Dermis microvascular lymphatic vessel endothelial cell (primary cell): ENCODE results near the gene IL10RA. TPM values are rescaled to one million over a fixed set of nuclear protein-coding genes. Genes with fewer than 3 reads are reported as not detected.
A peak's percentile ranks its signal among the peaks of the same experiment; 100 is the strongest.
"Not testable (repeated sequence)": the region's sequence is repeated elsewhere in the genome, so short reads cannot be mapped to it uniquely, and the experiment has no call there.

ENCODE experiments used
- DNase-seq, 2 donors: peaks; one replicate each; pipeline versions ENCODE4 v3.0.0 to v3.0.0-alpha.2; 2010; ENCODE audit warnings: low read depth in 2 of 2
- total RNA-seq: library from RNA; depleted of rRNA; stranded (reverse); fragments of >200 nt; gene quantifications from 2 replicates; pipeline ENCODE4 v1.2.1, GENCODE V29; 2014

Gene IL10RA
- total RNA-seq, 1 donor from 2014 or later: not detected

DNA sequence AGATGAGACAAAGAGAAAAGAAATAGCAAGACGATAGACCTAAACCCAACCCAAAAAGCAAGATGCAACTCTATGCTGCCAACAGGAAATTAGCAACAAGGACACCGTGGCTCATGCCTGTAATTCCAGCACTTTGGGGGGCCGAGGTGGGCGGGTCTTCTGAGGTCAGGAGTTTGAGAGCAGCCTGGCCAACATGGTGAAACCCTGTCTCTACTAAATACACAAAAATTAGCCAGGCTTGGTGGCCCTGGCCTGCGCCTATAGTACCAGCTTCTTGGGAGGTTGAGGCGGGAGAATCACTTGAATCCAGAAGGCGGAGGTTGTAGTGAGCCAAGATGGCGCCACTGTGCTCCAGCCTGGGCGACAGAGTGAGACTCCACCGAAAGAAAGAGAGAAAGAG, 24.3 kb upstream of the IL10RA start:
- DNase-seq: no peak

DNA sequence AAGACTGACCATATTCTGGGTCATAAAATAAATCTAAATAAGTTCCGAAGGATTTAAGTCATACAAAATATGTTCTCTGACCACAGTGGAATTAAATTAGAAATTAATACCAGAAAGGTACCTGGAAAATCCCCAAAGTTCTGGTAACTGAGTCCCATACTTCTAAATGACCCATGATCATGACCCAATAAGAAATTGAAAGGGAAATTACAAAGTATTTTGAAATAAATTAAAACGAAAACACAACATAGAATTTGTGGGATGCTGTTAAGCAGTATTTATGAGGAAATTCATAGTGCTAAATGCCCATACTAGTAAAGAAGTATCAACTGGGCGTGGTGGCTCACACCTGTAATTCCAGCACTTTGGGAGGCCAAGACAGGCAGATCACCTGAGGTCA, 23.4 kb upstream of the IL10RA start:
- DNase-seq: no peak

DNA sequence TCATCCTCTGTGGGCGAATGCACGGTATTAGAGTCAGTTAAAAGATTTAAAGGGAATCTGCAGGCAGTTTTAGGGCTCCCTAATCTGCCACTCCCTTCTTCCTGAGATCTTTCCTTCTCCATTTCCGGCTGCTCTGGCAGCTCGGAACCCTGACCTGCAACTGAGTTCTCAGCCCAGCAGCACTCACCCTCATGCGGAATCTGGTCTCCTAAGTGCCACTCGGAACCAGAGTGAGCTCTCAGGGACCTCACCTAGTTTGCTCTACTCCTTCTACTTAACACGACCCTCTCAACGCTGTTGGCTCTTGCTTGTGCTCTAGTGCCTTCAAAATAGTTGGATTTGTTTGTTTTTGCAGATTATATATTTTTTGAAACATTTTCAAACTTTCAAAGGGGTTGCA, 19.3 kb upstream of the IL10RA start:
- no peak for DNase-seq

DNA sequence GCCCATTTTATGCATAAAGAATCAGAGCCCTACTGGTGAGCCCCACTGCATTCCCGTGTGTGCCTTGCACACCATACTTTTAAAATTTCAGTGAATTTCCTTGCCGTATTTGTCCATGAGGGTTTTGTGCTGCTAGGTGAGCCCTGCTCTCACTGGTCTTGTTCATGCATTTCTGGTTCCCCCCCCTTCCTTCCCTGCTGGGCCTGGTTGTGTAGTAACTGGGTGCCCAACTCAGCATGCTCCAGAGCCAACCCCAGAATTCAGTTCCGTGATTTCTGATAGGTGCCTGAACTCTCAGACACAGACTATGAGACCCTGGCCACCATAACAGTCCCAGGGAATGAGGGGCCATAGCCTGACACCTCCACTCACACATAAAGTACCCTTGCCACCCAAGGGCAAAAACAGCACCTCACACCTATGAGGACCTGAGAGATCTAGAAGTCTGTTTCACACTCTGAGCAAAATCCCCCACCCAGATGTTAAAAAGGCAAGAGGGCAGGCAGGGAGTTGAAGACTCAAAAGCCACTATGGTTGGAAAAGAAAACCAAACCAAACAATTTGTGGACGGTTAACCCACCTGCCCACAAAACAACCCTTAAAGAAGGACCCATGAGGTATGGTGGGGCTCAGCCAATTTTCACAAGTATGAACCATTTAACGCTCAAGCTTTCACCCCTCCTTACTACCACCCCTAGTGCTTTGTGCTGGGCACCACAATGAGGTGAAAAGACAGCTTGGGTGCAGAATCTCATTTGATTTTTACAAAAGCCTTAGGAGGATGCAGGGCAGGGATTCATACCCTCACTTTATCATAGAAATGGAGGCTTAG, 16.8 kb upstream of the IL10RA start:
- DNase-seq: no peak

DNA sequence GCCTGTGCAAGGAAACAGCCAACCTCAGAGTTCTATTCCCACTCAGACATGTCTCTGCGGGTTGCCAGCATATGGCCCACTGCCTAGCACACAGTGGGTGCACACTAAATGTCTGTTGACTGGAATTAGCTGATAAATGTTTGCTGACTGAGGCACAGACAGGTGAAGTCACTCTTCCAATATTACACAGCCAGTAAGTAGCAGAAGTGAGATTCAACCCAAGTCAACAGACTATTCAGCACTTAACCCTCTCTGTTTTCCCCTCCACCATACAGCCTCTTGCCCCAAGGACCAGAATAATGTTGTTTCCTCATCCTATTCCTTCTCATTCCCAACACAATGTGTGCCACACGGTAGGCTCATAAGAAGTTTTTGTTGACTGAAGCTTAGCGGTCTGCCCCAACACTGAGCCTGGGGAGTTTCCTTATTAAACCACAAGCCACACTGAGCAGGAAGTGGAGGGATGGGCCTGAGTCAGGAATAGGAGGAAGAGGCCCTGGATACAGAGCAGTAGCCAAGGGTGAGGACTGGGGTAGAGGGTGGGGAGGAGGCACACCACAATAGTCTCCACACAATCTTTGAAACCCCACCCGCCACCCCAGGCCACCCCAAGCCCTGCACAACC, 15.7 kb upstream of the IL10RA start:
- DNase-seq: peak in 1 of 2 donors; percentile 46

DNA sequence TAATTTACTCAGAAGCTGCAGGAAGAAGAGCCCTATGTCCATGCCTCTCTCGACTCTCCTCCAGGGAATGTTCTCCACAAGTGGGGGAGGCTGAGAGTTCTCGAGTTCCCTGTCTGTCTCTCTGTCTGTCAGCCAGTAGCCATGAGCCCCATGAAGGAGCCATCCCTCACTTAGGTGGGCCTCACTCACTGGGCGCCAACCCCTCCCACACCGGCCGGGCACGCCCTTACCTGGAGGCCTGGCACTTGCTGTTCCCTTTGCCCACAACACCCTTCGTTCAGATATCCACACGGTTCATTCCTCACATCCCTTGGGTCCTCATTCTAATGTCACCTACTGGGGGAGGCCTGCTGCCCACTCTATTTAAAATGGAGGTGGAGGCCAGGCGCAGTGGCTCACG, 14.2 kb upstream of the IL10RA start:
- no peak for DNase-seq

DNA sequence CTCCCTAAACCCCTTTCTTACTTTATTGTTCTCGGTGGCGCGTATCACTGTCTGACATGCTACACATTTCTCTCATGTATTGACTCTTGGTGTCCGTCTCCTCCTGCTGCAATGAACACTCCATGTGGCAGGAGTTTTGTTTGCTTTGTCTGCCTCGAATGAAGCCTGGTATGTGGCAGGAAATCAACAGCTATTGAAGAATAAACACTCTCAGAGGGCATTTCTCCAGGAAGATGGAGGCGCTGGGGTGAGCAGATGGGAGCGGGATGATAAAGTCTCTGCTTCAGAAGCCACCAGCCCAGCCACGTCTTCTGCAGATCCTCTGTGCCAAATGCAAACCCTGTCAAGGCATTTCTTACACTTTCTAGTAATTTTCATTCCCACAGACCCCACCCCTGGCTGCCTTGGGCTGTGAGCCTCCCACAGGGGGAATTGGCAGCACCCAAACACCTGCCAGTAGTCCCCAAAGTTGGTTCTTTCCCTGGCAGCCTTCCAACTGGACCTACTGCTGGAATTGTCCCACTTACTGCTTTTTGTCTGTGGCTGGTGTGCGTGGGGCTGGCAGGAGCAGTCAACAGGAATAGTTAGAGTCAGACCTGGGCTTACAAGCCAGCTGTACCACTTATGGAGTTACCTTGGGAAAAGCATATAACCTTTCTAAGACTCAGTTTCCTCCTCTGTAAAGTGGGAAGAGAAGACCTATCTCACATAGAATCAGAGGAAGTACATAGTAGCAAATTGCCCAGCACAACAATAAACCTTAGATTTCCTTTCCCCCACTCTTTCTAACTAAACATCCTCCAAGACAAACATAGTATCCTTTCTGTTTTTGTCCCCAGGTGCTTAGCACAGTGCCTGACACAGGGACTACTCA, 13.3 kb upstream of the IL10RA start:
- DNase-seq: peak in 1 of 2 donors; percentile 81

DNA sequence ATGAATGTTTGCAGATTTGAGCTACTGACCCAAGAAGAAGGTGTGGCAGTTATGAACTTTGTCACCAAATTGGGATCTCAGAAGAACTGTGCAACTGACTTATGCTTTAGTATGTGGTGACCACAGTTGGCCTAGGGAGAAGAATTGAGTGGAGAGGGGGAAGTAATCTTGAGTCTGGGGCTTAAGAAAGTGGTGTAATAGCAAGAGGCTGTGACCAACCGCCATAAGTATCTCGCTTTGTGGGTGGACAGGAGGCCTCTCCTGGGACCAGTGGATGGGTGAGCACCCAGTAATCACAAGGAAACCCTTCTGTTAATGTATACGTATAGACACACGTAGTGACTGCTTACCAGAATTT, 12.7 kb upstream of the IL10RA start:
- DNase-seq: no peak

DNA sequence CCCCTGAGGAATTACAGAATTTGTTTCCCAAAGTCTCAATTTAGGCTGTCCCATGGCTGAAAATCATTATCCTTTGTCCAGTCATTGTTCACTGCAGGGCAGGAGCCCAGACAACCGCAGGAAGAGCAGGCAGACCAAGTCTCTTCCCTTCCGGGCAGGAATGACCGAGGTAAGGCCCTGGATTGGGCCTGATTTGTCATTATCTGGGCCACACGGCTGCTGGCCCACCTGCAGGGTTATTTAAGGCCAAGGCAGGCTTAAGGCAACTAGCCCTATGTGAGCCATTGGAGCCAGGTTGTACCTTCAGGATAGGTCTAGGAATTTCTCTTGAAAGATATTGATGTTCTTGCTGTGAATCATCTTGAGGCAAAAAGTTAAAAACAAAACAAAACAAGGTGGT, 9.7 kb upstream of the IL10RA start:
- DNase-seq: no peak

DNA sequence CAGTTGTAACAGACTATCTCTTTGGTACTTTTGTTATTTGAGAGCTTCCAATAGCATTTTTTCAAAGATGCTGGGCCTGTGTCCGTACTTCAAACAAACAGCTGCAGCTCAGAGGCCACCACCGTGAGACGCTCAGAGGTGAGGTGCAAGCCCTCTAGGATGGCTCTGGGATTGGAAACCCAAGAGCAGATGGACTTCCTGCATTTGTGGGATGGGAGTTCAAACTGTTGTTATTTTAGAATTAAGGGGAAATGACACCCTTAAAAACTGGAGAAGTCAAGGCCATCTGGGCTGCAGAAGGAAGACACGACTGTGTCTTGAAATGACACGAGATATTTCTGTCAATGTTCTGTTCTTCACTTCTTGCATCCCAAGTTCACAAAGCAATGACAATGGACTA, 9.2 kb upstream of the IL10RA start:
- no peak for DNase-seq

DNA sequence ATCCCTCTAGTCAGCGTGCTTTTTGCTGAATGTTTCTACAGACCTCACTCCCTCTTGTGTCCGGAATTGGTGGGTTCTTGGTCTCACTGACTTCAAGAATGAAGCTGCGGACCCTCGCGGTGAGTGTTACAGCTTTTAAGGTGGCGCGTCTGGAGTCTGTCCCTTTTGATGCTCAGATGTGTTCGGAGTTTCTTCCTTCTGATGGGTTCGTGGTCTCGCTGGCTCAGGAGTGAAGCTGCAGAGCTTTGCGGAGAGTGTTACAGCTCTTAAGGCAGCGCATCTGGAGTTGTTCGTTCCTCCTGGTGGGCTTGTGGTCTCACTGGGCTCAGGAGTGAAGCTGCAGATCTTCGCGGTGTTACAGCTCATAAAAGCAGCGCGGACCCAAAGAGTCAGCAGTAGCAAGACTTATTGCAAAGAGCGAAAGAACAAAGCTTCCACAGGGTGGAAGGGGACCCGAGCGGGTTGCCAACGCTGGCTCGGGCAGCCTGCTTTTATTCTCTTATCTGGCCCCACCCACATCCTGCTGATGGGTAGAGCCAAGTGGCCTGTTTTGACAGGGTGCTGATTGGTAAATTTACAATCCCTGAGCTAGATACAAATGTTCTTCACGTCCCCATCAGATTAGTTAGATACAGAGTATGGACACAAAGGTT, 8.5 kb upstream of the IL10RA start:
- not testable (repeated sequence) for DNase-seq

DNA sequence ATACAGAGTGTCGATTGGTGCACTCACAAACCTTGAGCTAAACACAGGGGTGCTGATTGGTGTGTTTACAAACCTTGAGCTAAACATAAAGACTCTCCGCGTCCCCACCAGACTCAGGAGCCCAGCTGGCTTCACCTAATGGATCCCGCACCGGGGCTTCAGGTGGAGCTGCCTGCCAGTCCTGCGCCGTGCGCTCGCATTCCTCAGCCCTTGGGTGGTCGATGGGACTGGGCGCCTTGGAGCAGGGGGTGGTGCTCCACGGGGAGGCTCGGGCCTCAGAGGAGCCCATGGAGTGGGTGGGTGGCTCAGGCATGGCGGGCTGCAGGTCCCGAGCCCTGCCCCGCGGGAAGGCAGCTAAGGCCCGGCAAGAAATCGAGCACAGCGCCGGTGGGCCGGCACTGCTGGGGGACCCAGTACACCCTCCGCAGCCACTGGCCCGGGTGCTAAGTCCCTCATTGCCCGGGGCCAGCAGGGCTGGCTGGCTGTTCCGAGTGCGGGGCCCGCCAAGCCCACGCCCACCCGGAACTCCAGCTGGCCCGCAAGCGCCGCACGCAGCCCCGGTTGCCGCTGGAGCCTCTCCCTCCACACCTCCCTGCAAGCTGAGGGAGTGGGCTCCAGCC, 7.8 kb upstream of the IL10RA start:
- not testable (repeated sequence) for DNase-seq

DNA sequence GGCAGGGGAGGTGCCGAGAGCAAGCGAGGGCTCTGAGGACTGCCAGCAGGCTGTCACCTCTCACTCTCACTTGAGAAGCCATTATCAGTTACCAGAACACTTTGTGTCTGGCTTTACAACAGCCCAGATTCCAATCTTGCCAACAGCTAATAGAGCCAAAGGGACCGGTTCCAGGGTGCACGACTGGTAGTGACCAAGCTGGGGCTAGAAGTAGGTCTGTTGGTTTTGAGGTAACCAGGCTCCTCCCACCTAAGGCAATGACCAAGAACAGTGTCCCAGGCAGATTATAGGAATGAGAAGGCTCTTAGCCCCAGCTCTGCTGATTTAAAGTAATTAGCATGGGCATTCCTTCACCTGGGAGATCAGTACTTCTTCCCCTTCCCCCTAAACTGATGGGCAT, 7.2 kb upstream of the IL10RA start:
- no peak for DNase-seq

DNA sequence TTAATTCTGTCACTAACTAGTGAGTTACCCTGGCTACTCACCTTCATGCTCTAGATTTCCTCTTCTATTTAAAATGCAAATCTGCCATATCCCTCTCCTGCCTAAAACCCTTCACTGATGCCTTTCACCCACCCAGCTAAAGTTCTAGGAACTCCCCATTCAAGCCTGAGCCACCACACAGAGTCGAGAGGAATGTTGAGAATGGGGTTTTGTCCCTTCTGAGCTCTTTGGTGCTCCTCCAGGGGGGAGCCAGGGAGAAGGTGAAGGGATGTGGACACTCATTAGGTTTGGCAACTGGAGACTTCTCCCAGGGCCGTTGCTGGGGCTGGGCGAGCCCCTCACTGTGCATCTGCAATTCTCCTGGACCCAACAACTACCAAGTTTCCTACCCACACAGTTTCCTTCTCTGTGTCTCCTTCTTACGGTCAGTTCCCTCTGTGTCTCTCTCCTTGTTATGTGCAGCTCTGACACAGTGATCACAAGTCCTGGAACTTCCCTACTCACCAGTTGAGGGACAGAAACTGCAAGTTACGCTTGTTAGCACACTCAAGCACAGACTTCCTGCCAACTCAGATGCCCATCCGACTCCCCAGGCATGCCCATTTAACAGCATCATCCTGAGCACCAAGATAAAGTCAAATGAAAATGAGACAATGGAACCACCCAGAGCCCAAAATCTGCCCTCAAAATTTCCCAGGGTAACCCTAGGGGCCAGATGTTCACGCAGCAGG, 6.5 kb upstream of the IL10RA start:
- no peak for DNase-seq

DNA sequence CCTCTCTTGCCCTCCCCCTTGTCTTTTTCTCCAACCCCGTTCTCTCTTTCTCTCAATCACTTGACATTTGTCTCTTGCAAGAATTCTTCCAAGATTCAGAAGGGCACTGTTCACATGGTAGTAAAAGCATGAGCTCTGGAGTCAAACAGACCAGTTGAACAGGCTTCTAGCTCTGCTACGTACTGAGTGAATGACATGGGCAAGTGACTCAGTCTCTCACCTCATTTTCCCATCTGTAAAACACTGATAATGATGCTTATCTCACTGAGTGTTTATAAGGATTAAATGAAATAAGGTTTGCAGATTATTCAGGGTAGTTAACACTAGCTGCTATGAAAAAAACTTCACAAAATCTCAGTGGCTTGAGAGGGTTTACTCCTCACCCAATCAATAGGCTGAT, 5.9 kb upstream of the IL10RA start:
- DNase-seq: no peak

DNA sequence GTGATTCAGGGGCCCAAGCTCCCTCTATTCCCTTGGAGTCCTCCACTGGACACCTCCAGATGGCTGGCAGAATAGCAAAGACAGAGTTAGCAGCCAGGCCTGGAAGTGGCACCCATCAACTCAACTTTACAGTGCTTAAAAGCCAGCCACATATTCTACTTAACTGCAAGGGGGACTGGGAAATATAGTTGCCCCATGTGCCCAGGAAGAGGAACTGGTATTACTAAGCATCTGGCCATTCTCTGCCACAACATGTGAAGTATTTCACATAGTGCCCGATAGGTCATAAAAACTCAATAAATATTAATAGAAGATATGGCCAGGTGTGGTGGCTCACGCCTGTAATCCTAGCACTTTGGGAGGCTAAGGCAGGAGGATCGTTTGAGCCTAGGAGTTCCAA, 5.5 kb upstream of the IL10RA start:
- no peak for DNase-seq

DNA sequence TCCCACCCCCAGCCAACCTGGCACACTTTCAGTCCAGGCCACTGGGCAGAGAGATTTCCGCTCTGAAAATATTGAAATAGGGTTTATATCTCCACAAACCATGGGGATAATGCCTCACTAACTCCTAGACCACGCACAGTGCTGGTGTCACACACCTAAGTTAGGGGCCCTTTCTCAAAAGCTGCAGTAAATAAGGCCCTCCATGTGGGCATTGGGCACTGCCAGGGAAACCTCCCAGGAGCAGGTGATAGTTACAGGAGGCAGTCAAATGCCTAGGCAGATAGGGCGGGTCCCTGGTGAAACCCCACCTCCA, 3.1 kb upstream of the IL10RA start:
- no peak for DNase-seq

DNA sequence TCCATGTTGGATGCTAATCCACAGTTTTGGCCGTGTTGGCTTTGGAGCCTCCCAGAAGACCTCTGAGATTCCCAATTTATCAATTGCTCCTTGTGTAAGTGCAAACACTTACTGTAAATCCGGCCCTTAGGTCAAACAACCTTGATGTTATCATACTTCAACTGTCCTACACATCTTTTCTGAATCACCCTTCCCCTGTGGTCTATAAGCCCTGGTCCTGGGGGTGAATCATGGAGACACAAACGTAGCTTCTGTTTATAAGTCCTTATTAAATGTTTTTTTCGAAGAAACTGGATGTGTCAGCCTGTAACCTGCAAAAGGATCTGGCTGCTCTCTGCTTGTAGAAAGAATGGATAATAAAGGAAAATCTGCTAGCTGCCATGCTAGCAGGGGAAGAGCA, 1.7 kb upstream of the IL10RA start:
- DNase-seq: no peak

DNA sequence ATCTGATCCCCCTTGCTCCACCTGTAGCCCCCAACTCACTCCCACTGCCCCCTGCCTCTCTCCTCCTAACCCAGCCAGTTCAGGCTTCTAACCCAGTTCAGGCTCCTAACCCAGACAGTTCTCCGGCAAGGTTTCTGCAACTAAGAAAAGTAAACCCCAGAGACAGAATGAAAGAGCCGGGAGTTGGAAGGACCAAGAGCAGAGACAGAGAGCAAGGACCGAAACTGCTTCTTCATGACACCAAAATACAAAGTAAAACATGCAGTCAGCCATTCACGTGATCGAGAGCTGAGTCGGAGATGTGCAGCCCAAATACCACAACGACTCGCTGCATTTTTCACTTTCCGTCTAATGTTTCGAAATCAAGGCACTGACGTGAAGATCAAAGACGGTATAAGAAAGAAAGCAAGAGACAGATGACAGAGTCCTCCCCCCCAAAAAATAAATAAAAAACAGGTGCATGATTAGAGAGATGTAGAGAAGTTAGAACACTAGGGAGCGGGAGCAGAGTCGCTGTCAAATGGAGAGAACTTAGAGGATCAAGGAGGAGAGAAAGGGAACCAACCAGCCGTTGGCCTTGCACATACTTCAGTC, 884 bp downstream of the IL10RA start:
- no peak for DNase-seq

DNA sequence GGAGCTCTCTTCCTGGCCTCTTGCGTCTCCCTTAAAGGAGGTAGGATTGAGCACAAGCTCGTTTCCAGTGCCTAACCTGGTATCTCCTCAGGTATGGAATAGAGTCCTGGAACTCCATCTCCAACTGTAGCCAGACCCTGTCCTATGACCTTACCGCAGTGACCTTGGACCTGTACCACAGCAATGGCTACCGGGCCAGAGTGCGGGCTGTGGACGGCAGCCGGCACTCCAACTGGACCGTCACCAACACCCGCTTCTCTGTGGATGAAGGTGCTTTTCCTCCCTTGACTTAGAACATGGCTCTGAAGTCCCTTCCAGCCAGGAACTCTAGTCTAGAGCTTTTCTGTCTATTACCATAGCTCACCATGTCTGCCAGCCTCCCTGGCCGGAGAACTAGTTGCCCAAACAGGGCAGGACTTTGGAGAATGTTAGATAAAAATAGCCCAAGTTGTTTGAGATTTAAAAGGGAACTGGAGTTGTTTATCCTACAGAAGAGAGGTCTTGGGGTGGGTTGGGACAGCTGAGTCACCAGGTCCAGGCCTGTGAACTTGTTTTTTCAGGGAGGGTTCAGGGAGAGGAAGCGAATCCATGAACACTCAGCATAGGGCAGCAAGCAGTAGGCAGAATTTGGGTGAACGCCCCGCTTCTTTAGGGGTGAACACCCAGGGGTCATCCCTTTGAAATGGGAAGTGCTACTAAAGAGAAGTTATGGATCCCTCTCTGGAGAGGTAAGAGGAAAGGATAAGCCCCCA, 3.3 kb downstream of the IL10RA start:
- no peak for DNase-seq
